ENCODE data around the gene AFMID.
"Not testable (repeated sequence)": the region's sequence is repeated elsewhere in the genome, so short reads cannot be mapped to it uniquely, and the experiment has no call there.

Gene AFMID

GRCh38 chr17:78186692-78187595 lies at the start of gene AFMID, which contains the start of gene TK1:
Gene AFMID, plus strand, starts transcription at chr17:78187362. Its CDS starts 9 bp downstream, at chr17:78187371.
Gene TK1, minus strand, starts transcription at chr17:78187052. Its CDS starts 58 bp downstream, at chr17:78186994.
- DNase-seq = peak; percentile 97

- peak; percentile 51 for DNase-seq
Observed at GRCh38 chr17:78137392-78138203, 49.6 kb upstream of the AFMID start.

- DNase-seq = no peak
Observed at GRCh38 chr17:78138204-78139060, 48.7 kb upstream of the AFMID start.

GRCh38 chr17:78139861-78140168 lies 47.3 kb upstream of the AFMID start:
- DNase-seq = not testable (repeated sequence)

GRCh38 chr17:78140169-78141051 lies 46.8 kb upstream of the AFMID start:
- DNase-seq = peak; percentile 93

- DNase-seq = no peak
Observed at GRCh38 chr17:78141437-78142118, 45.6 kb upstream of the AFMID start.

- peak; percentile 75 for DNase-seq
Observed at GRCh38 chr17:78142119-78142861, 44.9 kb upstream of the AFMID start.

- DNase-seq = no peak
Observed at GRCh38 chr17:78143214-78144146, 43.7 kb upstream of the AFMID start.

- DNase-seq = peak; percentile 97
Observed at GRCh38 chr17:78144147-78144719, 42.9 kb upstream of the AFMID start.

- DNase-seq = peak; percentile 45
Observed at GRCh38 chr17:78144736-78145641, 42.2 kb upstream of the AFMID start.

GRCh38 chr17:78146471-78146869 lies 40.7 kb upstream of the AFMID start:
- no peak for DNase-seq

- DNase-seq = no peak
Observed at GRCh38 chr17:78146881-78147280, 40.3 kb upstream of the AFMID start.

GRCh38 chr17:78147315-78147998 lies 39.7 kb upstream of the AFMID start:
- DNase-seq = peak; percentile 78

- no peak for DNase-seq
Observed at GRCh38 chr17:78148286-78149016, 38.7 kb upstream of the AFMID start.

GRCh38 chr17:78151514-78152008 lies 35.6 kb upstream of the AFMID start:
- no peak for DNase-seq

Data from RPMI8226 (cell line).